Neuronal stem cell (in vitro differentiated cells): ENCODE results near the gene NFYA.

Experiments used
- DNase-seq: peaks from one replicate; pipeline ENCODE4 v3.0.0-alpha.2; 2013; ENCODE audit warnings: low spot score
- H2AFZ ChIP-seq: one replicate; pipeline ENCODE4 v1.6.1; 2013; ENCODE audit warnings: mild to moderate bottlenecking, low read length, inconsistent platforms
- H2AK5ac ChIP-seq: 2 replicates; pipeline ENCODE4 v1.6.1; 2013; ENCODE audit warnings: low read depth, mild to moderate bottlenecking, inconsistent platforms, low read length, moderate library complexity, mixed read lengths
- H2BK120ac ChIP-seq: 2 replicates; pipeline ENCODE4 v1.6.1; 2013; ENCODE audit warnings: low read depth, mild to moderate bottlenecking, inconsistent platforms, low read length, moderate library complexity, mixed read lengths
- H2BK12ac ChIP-seq: one replicate; pipeline ENCODE4 v1.6.1; 2013; ENCODE audit warnings: low read length, inconsistent platforms
- H2BK15ac ChIP-seq: 2 replicates; pipeline ENCODE4 v1.6.1; 2013; ENCODE audit warnings: mild to moderate bottlenecking, low read length, inconsistent platforms, mixed read lengths
- H2BK5ac ChIP-seq: one replicate; pipeline ENCODE4 v1.6.1; 2013; ENCODE audit warnings: inconsistent platforms, mild to moderate bottlenecking, low read length, moderate library complexity
- H3K14ac ChIP-seq: one replicate; pipeline ENCODE4 v1.6.1; 2013; ENCODE audit warnings: low read length, inconsistent platforms
- H3K18ac ChIP-seq: 2 replicates; pipeline ENCODE4 v1.6.1; 2013; ENCODE audit warnings: low read length, inconsistent platforms
- H3K23ac ChIP-seq: 2 replicates; pipeline ENCODE4 v1.6.1; 2013; ENCODE audit warnings: low read depth, mild to moderate bottlenecking, mixed read lengths, low read length, inconsistent platforms; ENCODE audit not compliant: poor library complexity
- H3K27ac ChIP-seq: replicated peaks from 3 replicates; pipeline ENCODE4 v1.5.1; 2013; ENCODE audit warnings: low read length, inconsistent platforms
- H3K27me3 ChIP-seq, 3 experiments: 2 replicates each; pipeline ENCODE4 v1.6.1; 2013; ENCODE audit warnings: low read length in 3 of 3, mild to moderate bottlenecking in 2 of 3, inconsistent platforms in 1 of 3, low read depth in 1 of 3, mixed read lengths in 1 of 3, moderate library complexity in 1 of 3; ENCODE audit not compliant: control insufficient read depth in 3 of 3, insufficient read depth in 3 of 3
- H3K36me3 ChIP-seq, 2 donors: replicated peaks in 1 of 2; 2 replicates each; pipeline ENCODE4 v1.6.1; 2013; ENCODE audit warnings: low read length in 2 of 2; ENCODE audit not compliant: control insufficient read depth in 2 of 2, insufficient read depth in 2 of 2
- H3K4ac ChIP-seq: 2 replicates; pipeline ENCODE4 v1.6.1; 2013; ENCODE audit warnings: inconsistent platforms, mild to moderate bottlenecking, low read length, moderate library complexity
- H3K4me1 ChIP-seq, 2 donors: 1 replicate in 1 of 2; 2 replicates in 1 of 2; pipeline ENCODE4 v1.6.1; 2013; ENCODE audit warnings: low read length in 2 of 2, low read depth in 1 of 2; ENCODE audit not compliant: control insufficient read depth in 2 of 2, insufficient read depth in 1 of 2
- H3K4me2 ChIP-seq: one replicate; pipeline ENCODE4 v1.6.1; 2013; ENCODE audit warnings: mild to moderate bottlenecking, low read length, inconsistent platforms; ENCODE audit not compliant: insufficient read depth, poor library complexity, severe bottlenecking
- H3K4me3 ChIP-seq, 2 donors: 2 replicates each; pipeline ENCODE4 v1.5.1; 2013; ENCODE audit warnings: low read length in 2 of 2, mild to moderate bottlenecking in 2 of 2, inconsistent platforms in 1 of 2, moderate library complexity in 1 of 2
- H3K79me1 ChIP-seq: one replicate; pipeline ENCODE4 v1.6.1; 2013; ENCODE audit warnings: low read depth, mild to moderate bottlenecking, inconsistent platforms, low read length, moderate library complexity
- H3K9ac ChIP-seq: one replicate; pipeline ENCODE4 v1.6.1; 2013; ENCODE audit warnings: mild to moderate bottlenecking, low read depth, low read length, inconsistent platforms; ENCODE audit not compliant: poor library complexity
- H3K9me3 ChIP-seq, 2 donors: replicated peaks in 1 of 2; 2 replicates each; pipeline versions ENCODE3 to v1.6.1; 2013; ENCODE audit warnings: low read length in 2 of 2, mild to moderate bottlenecking in 2 of 2, inconsistent platforms in 1 of 2, low read depth in 1 of 2, mixed read lengths in 1 of 2, moderate library complexity in 1 of 2; ENCODE audit not compliant: control insufficient read depth in 2 of 2, insufficient read depth in 1 of 2
- H4K8ac ChIP-seq: one replicate; pipeline ENCODE4 v1.6.1; 2013; ENCODE audit warnings: low read depth, mild to moderate bottlenecking, inconsistent platforms, low read length, moderate library complexity
- H4K91ac ChIP-seq: one replicate; pipeline ENCODE4 v1.6.1; 2013; ENCODE audit warnings: low read length, low read depth, mild to moderate bottlenecking, inconsistent platforms; ENCODE audit not compliant: poor library complexity
- WGBS, 2 donors: extraction: QIAGEN DNeasy Blood & Tissue Kit; methylation state at CpG; one replicate each; pipeline ENCODE4 v1.1.7; 2013; ENCODE audit warnings: missing lambda C conversion rate in 2 of 2, mixed read lengths in 1 of 2; ENCODE audit not compliant: insufficient read length in 2 of 2, insufficient replicate concordance in 1 of 2; ENCODE audit errors: extremely low coverage in 2 of 2; 5-methylcytosine and 5-hydroxymethylcytosine counted together

NFYA gene

DNA sequence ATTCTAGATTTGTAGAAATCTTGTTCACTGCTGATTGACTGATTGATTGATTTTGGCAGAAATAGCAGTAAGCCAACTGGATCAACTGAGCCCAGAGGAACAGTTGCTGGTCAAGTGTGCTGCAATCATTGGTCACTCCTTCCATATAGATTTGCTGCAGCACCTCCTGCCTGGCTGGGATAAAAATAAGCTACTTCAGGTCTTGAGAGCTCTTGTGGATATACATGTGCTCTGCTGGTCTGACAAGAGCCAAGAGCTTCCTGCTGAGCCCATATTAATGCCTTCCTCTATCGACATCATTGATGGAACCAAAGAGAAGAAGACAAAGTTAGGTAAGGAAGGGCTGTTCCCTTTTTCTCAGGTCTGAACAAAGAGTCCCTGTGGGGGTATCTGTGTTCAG, 50.1 kb downstream of the NFYA start:
- no peak overlapping the region for H2BK120ac ChIP-seq
- H2AFZ ChIP-seq: no peak overlapping the region
- no peak overlapping the region for H4K8ac ChIP-seq
- H3K79me1 ChIP-seq: no peaks in the 10 kb centered on the region
- no peaks in the 10 kb centered on the region for H3K4me1 ChIP-seq
- WGBS, 2 donors: no CpG with 5 or more reads among the region's 1 CpG
- H2BK15ac ChIP-seq: no peak overlapping the region
- no peak overlapping the region for H3K4me2 ChIP-seq
- no peaks in the 10 kb centered on the region for H3K9me3 ChIP-seq
- H2BK12ac ChIP-seq: no peak overlapping the region
- H3K27me3 ChIP-seq: no peaks in the 10 kb centered on the region
- H2AK5ac ChIP-seq: no peak overlapping the region
- no peak overlapping the region for H3K9ac ChIP-seq
- H3K23ac ChIP-seq: no peak overlapping the region
- no peak overlapping the region for H4K91ac ChIP-seq
- H3K18ac ChIP-seq: no peak overlapping the region
- no peak overlapping the region for H3K14ac ChIP-seq
- no peak overlapping the region for H3K4me3 ChIP-seq
- no peak for DNase-seq
- H2BK5ac ChIP-seq: no peak overlapping the region
- no peaks in the 10 kb centered on the region for H3K36me3 ChIP-seq
- H3K4ac ChIP-seq: no peak overlapping the region
- no peak overlapping the region for H3K27ac ChIP-seq

GRCh38 chr6:41125282-41125681, 52.5 kb downstream of the NFYA start:
- H3K18ac ChIP-seq: no peak overlapping the region
- H3K9me3 ChIP-seq: no peaks in the 10 kb centered on the region
- H3K4me3 ChIP-seq: no peak overlapping the region
- no peaks in the 10 kb centered on the region for H3K27me3 ChIP-seq
- H2BK15ac ChIP-seq: no peak overlapping the region
- H2BK120ac ChIP-seq: no peak overlapping the region
- H3K4me2 ChIP-seq: no peak overlapping the region
- no peak overlapping the region for H2AK5ac ChIP-seq
- H2BK12ac ChIP-seq: no peak overlapping the region
- no peak overlapping the region for H4K8ac ChIP-seq
- H3K4me1 ChIP-seq: no peaks in the 10 kb centered on the region
- WGBS, 2 donors: no CpG with 5 or more reads among the region's 3 CpGs
- H3K79me1 ChIP-seq: no peaks in the 10 kb centered on the region
- no peak overlapping the region for H2BK5ac ChIP-seq
- no peak for DNase-seq
- no peak overlapping the region for H4K91ac ChIP-seq
- no peak overlapping the region for H3K4ac ChIP-seq
- no peak overlapping the region for H2AFZ ChIP-seq
- no peaks in the 10 kb centered on the region for H3K36me3 ChIP-seq
- H3K27ac ChIP-seq: no peak overlapping the region
- no peak overlapping the region for H3K23ac ChIP-seq
- H3K9ac ChIP-seq: no peak overlapping the region
- H3K14ac ChIP-seq: no peak overlapping the region

- no peaks in the 10 kb centered on the region for H3K9me3 ChIP-seq
- no peaks in the 10 kb centered on the region for H3K4me1 ChIP-seq
- no peaks in the 10 kb centered on the region for H3K79me1 ChIP-seq
- no peaks in the 10 kb centered on the region for H3K36me3 ChIP-seq
- H3K14ac ChIP-seq: no peak overlapping the region
- no peak overlapping the region for H4K8ac ChIP-seq
- no peak overlapping the region for H2BK15ac ChIP-seq
- DNase-seq: no peak
- H3K4ac ChIP-seq: no peak overlapping the region
- no peak overlapping the region for H3K4me2 ChIP-seq
- no peak overlapping the region for H2AFZ ChIP-seq
- H2BK120ac ChIP-seq: no peak overlapping the region
- no peak overlapping the region for H3K18ac ChIP-seq
- H4K91ac ChIP-seq: no peak overlapping the region
- H3K4me3 ChIP-seq: no peak overlapping the region
- H2BK12ac ChIP-seq: no peak overlapping the region
- no peak overlapping the region for H3K27ac ChIP-seq
- WGBS, 2 donors: no CpG with 5 or more reads among the region's 2 CpGs
- no peak overlapping the region for H3K9ac ChIP-seq
- no peaks in the 10 kb centered on the region for H3K27me3 ChIP-seq
- no peak overlapping the region for H2BK5ac ChIP-seq
- no peak overlapping the region for H3K23ac ChIP-seq
- no peak overlapping the region for H2AK5ac ChIP-seq
Measured at GRCh38 chr6:41132254-41132653, 59.5 kb downstream of the NFYA start.

DNA sequence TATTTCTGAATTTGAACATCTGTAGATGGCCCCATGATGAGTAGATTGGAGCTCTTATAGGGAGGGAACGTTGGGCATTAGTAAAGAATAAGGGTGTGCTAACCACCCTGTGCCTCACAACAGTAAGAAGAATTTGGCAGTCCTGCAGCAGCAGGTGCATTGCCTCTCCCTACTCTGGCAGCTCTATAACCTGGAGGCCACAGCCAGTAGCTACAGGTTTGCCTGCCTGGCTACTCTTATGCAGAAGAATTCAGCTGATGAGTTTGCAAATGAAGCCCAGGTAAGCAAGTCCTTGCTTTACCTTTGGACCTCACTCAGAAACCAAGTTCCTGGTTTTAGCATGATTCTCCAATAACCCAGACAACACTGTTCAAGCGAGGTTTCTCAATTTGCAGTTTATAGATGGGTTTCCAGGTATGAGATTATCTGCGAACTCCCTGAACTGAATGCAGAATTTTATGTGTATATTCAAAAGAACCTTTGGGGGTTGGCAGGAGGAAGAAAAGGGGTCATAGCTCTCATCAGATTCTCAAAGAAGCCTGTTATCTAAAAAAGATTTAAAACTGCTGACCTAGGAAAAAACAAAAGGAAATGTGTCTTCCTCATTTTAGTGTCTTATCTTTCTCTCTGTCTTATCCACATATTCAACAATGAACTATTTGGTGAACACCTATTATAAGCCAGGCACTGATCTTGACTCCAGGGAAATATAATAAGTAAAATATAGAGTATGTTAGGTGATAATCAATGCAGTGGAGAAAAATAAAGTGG, 62.5 kb downstream of the NFYA start:
- Histone ChIP-seq H3K27ac (no peak overlapping the region), H3K36me3 (no peaks in the 10 kb centered on the region), H3K4ac (no peak overlapping the region), H2AFZ (no peak overlapping the region), H3K18ac (no peak overlapping the region), H4K8ac (no peak overlapping the region), H3K23ac (no peak overlapping the region), H2BK5ac (no peak overlapping the region), H3K4me1 (peaks cover under 1 to 5% of the 10 kb centered on the region in 2 donors), H3K4me2 (no peak overlapping the region), H3K4me3 (no peak overlapping the region), H2AK5ac (no peak overlapping the region), H2BK15ac (no peak overlapping the region), H3K9ac (no peak overlapping the region), H3K14ac (no peak overlapping the region), H4K91ac (no peak overlapping the region), H3K27me3 (no peaks in the 10 kb centered on the region), H2BK120ac (no peak overlapping the region), H3K79me1 (no peaks in the 10 kb centered on the region), H3K9me3 (no peaks in the 10 kb centered on the region), H2BK12ac (no peak overlapping the region)
- DNase-seq: no peak
- WGBS, 2 donors: no CpG with 5 or more reads among the region's 3 CpGs
